Aorta (tissue), 5 donors: Measurements from ENCODE around the gene SRC. TPM values are rescaled to one million over a fixed set of nuclear protein-coding genes. Genes with fewer than 3 reads are reported as not detected.

ENCODE experiments used
- ATAC-seq: fragments of 200-7000 bp; cut with Tn5 transposase; one replicate; pipeline ENCODE4 v1.9.1; 2022; ENCODE audit warnings: moderate library complexity; ENCODE audit not compliant: low FRiP score
- DNase-seq, 2 donors: peaks; one replicate each; pipeline ENCODE4 v3.0.0-alpha.2; 2020
- H3K27ac ChIP-seq, 2 donors: one replicate each; pipeline ENCODE4 v1.5.1; 2013; ENCODE audit warnings: low read length in 2 of 2, mild to moderate bottlenecking in 2 of 2, moderate library complexity in 2 of 2, control low read depth in 1 of 2, inconsistent platforms in 1 of 2, low read depth in 1 of 2
- H3K27me3 ChIP-seq, 2 donors: one replicate each; pipeline ENCODE4 v1.6.1; 2013; ENCODE audit warnings: control low read depth in 1 of 2, low read length in 1 of 2, mild to moderate bottlenecking in 1 of 2, moderate library complexity in 1 of 2; ENCODE audit not compliant: insufficient read depth in 2 of 2, control insufficient read depth in 1 of 2
- H3K36me3 ChIP-seq, 2 donors: one replicate each; pipeline ENCODE4 v1.6.1; 2013; ENCODE audit warnings: control low read depth in 1 of 2, low read length in 1 of 2, mild to moderate bottlenecking in 1 of 2; ENCODE audit not compliant: insufficient read depth in 2 of 2, control insufficient read depth in 1 of 2
- H3K4me1 ChIP-seq, 2 donors: one replicate each; pipeline ENCODE4 v1.6.1; 2013; ENCODE audit warnings: low read length in 2 of 2, control low read depth in 1 of 2, mild to moderate bottlenecking in 1 of 2, moderate library complexity in 1 of 2; ENCODE audit not compliant: insufficient read depth in 2 of 2, control insufficient read depth in 1 of 2
- H3K4me3 ChIP-seq, 2 donors: one replicate each; pipeline ENCODE4 v1.5.1; 2013; ENCODE audit warnings: low read length in 2 of 2, control low read depth in 1 of 2, mild to moderate bottlenecking in 1 of 2
- H3K9me3 ChIP-seq: one replicate; pipeline ENCODE4 v1.6.1; 2013; ENCODE audit warnings: mild to moderate bottlenecking, low read length; ENCODE audit not compliant: control insufficient read depth
- WGBS, 2 donors: extraction: QIAGEN DNeasy Blood & Tissue Kit; methylation state at CpG; one replicate each; pipeline ENCODE4 v1.1.7; 2013; 5-methylcytosine and 5-hydroxymethylcytosine counted together
- intact Hi-C, 2 donors: fragments of 100-400 bp; cut with DNase I; formaldehyde crosslinking; loops; one replicate each; pipeline versions ENCODE4 v1.14.2 to v1.15.0; 2022
- polyA plus RNA-seq, 2 donors: library from polyadenylated mRNA; stranded (reverse); fragments of 200-250 nt; gene quantifications; one replicate each; pipeline ENCODE4 v1.2.3, GENCODE V29; 2013
- total RNA-seq, 2 donors: library from RNA; stranded (reverse); fragmentation: NEBNext Ultra II Directional; extraction: Animal tissue kit (Norgen Biotek cat#: 25700); gene quantifications; one replicate each; pipeline ENCODE4 v1.2.1, GENCODE V29; 2021
- donor health status: healthy with polysubstance abuse.
- donor health status: Bipolar disorder and iron deficiency.
- donor health status: DM: no; HTN: no; CAD: no.
- donor health status: DM: no; HTN: no; CAD: no.
- donor health status: DM: yes; HTN: yes; CAD: no.

Gene SRC
- total and polyA plus RNA-seq, 4 donors: 16.7 to 72.4 (median 41.2) TPM

- ATAC-seq (no peak), DNase-seq (peak; percentile 41 to 47)
- H3K36me3 ChIP-seq: no peaks in the 10 kb centered on the region
- no peaks in the 10 kb centered on the region for H3K27me3 ChIP-seq
- no peaks in the 10 kb centered on the region for H3K4me1 ChIP-seq
- intact Hi-C loops: loop anchor here (5.0 kb wide), 2 partner anchors 133 to 138 kb away; partner anchors contain the start of gene BLCAP (in 1 of the 2)
- H3K27ac ChIP-seq: no peak overlapping the region
- no peaks in the 10 kb centered on the region for H3K9me3 ChIP-seq
- WGBS, 2 donors: 65 to 66% methylated on average over 18 to 19 of the region's 19 CpGs
- no peak overlapping the region for H3K4me3 ChIP-seq
Measured at GRCh38 chr20:37394543-37395409, 48.8 kb downstream of the SRC start.

- ATAC-seq (peak; percentile 16), DNase-seq (peak; percentile 49 to 54)
- Histone ChIP-seq H3K9me3 (no peaks in the 10 kb centered on the region), H3K27me3 (no peaks in the 10 kb centered on the region), H3K27ac (no peak overlapping the region), H3K36me3 (no peaks in the 10 kb centered on the region), H3K4me1 (no peaks in the 10 kb centered on the region), H3K4me3 (no peak overlapping the region)
- 21 to 22% methylated on average over 8 to 9 of the region's 9 CpGs for WGBS, 2 donors
- intact Hi-C loops: no loop called here
Measured at GRCh38 chr20:37395410-37395797, 49.5 kb downstream of the SRC start.

- ATAC-seq: no peak
- WGBS, 2 donors: 73 to 79% methylated on average over 22 of the region's 22 CpGs
Measured at GRCh38 chr20:37395921-37396415, 50.0 kb downstream of the SRC start.

GRCh38 chr20:37396416-37397075 is 50.6 kb downstream of the SRC start:
- Histone ChIP-seq H3K27me3 (no peaks in the 10 kb centered on the region), H3K36me3 (no peaks in the 10 kb centered on the region), H3K4me3 (no peak overlapping the region), H3K9me3 (no peaks in the 10 kb centered on the region), H3K27ac (no peak overlapping the region), H3K4me1 (no peaks in the 10 kb centered on the region)
- WGBS, 2 donors: 76 to 81% methylated on average over 19 to 20 of the region's 20 CpGs
- ATAC-seq (no peak), DNase-seq (peak in 1 of 2 donors; percentile 43)
- intact Hi-C loops: no loop called here

More at GRCh38 chr20:37395921-37396415, 50.0 kb downstream of the SRC start:
- Histone ChIP-seq H3K36me3 (no peaks in the 10 kb centered on the region), H3K27me3 (no peaks in the 10 kb centered on the region), H3K4me1 (no peaks in the 10 kb centered on the region), H3K9me3 (no peaks in the 10 kb centered on the region), H3K4me3 (no peak overlapping the region), H3K27ac (no peak overlapping the region)
- intact Hi-C loops: no loop called here
- DNase-seq: no peak

- Histone ChIP-seq H3K4me1 (no peaks in the 10 kb centered on the region), H3K4me3 (no peak overlapping the region), H3K36me3 (peaks cover 0 to 1% of the 10 kb centered on the region in 2 donors), H3K27me3 (no peaks in the 10 kb centered on the region), H3K9me3 (no peaks in the 10 kb centered on the region), H3K27ac (no peak overlapping the region)
- peak in 1 of 2 donors; percentile 40 for DNase-seq
- WGBS, 2 donors: 46 to 54% methylated on average over 22 to 24 of the region's 24 CpGs
- no peak for ATAC-seq
- intact Hi-C loops: no loop called here
Measured at GRCh38 chr20:37397076-37397953, 51.4 kb downstream of the SRC start.

- intact Hi-C loops: no loop called here
- no peak overlapping the region for H3K4me3 ChIP-seq
- H3K27me3 ChIP-seq: no peaks in the 10 kb centered on the region
- no peaks in the 10 kb centered on the region for H3K4me1 ChIP-seq
- peaks cover 0 to 6% of the 10 kb centered on the region in 2 donors for H3K36me3 ChIP-seq
- ATAC-seq: no peak
- H3K9me3 ChIP-seq: no peaks in the 10 kb centered on the region
- DNase-seq: no peak
- no peak overlapping the region for H3K27ac ChIP-seq
- WGBS, 2 donors: 73% methylated on average over 29 to 30 of the region's 30 CpGs
Measured at GRCh38 chr20:37397954-37398749, 52.2 kb downstream of the SRC start.

- intact Hi-C loops: no loop called here
- peaks cover 0 to 6% of the 10 kb centered on the region in 2 donors for H3K36me3 ChIP-seq
Measured at GRCh38 chr20:37398750-37399621, 53.0 kb downstream of the SRC start.

More at GRCh38 chr20:37398750-37399621, 53.0 kb downstream of the SRC start:
- no peak for DNase-seq
- no peaks in the 10 kb centered on the region for H3K9me3 ChIP-seq
- no peaks in the 10 kb centered on the region for H3K4me1 ChIP-seq
- 78 to 80% methylated on average over 15 of the region's 15 CpGs for WGBS, 2 donors
- no peak for ATAC-seq
- H3K27ac ChIP-seq: no peak overlapping the region
- H3K27me3 ChIP-seq: no peaks in the 10 kb centered on the region
- H3K4me3 ChIP-seq: no peak overlapping the region
